Measurements from ENCODE around the gene ZMYND10.
"Not testable (repeated sequence)": the region's sequence is repeated elsewhere in the genome, so short reads cannot be mapped to it uniquely, and the experiment has no call there.

The ZMYND10 gene

DNA sequence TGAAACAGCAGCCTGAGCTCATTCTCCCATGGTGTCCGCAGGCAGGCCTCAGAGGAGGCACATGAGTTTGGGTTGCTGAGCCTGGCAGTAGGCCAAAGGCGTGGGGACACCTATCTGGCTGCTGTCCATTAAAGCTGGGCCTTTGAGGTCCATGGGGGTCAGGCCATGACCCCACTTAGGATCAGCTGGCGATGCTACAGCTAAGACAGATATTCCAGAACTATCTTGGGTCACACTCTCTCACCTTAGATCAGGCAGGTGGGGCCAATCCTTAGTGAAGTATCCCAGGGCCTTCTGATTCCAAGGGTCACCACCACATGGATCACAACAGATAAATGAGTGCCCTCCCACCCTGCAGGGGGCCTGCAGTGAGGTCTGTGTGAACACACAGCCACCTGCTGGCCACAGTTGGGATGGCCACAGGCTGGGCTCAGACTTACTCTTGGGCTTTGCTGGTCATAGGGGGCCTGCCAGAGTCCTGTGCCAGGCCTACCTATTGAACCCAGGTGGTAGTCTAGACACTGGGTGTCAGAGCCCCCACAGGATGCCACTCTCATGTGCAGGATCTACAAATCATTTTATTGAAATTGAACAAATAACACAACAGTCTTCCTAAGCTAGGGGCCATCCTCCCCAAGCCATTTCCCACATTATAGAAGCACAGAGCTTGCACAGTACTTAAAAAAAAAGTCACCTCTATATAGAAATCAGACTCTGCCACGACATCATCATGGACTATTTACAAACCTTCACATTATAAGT lies 21.0 kb downstream of the ZMYND10 start:
- peak; percentile 24 for DNase-seq

DNA sequence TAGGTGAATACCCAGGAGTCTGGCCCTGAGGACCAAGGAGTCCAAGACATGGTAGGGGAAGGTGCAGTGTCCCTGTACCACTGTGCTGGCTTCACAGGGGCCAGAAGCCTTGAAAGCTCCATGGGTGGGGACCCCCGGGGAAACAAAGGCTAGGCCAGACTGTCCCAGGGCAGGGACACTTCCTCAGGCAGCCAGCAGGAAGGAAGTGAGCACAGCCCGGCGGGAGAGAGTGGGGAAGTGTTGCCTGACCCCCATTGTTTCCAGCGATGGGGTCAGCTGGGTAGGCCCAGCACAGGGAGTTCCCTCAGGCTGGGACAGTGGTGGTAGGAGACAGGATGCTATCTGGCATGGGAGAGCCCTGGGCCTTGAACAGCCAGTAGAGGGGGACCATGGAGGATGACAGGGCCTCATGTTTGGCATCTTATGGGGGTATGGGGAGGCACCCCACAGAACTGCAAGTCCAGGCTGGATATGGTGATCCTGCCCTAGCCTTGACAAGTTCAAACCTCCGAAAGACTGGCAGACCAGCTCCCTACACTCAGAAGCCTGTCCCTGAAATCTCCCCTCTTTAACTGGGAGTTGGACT lies 21.8 kb downstream of the ZMYND10 start:
- DNase-seq = no peak

DNA sequence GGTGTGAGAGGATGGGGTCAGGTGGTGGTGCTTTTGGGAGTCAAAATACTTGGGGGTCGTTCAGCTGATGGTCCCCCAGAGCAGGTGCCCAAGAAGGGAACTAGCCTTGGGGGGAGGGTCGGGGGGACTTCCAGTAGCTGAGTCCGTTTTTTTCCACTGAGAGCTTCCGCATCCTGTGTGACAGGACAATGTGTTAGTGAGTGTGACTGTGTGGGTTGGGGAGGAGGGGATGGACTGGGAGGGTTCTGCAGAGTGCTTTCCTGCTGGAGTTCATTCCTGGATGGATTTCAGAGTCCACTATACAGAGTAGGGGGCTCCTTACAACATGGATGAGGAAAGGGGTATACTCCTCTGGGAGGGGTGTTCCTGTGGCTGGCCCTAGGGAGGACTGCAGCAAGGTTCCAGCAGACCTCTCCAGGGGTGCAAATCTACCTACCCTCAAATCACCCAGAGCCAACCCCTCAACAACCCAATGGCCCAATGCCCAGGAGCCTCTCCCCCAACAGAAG lies 22.4 kb downstream of the ZMYND10 start:
- DNase-seq = no peak

DNA sequence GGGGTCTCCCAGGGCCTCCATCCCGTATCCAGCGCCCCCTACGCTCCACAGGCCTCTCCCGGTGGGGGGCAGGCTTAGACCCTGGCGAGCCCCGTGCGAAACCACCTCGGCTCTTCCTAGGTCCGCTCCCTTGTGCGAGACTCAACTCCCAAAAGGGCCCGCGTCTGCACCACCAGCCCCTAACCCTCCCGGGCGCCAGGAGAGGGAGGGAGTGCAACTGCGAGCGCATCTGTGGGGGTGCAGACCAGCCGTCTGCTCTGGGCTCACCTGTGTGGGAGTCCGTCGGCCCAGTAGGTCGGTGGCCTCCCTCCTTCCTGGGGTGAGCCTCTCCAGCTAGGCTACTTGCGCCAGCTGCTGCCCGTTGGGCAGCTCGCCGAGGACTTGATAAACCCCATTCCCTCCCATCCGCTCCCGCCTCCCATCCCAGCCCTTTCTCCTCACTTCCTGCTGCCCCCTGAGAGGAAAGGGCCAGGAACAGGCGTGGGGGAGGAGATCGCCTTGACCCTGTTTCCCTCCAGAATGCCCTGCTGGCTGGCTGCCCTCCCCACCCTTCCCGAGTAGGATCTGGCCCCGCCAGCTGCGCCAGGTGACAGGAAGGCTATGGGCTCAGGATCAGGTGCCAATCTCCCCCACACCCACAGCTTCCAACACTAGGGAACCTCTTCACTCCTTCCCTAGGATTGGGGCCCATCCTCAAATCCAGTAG lies 23.0 kb downstream of the ZMYND10 start, which contains the start of gene HYAL2:
HYAL2 (minus strand) TSS at position 360 of the 706 bp plus-strand sequence. CDS start 2,256 bp downstream, outside the sequence.
- DNase-seq = no peak

DNA sequence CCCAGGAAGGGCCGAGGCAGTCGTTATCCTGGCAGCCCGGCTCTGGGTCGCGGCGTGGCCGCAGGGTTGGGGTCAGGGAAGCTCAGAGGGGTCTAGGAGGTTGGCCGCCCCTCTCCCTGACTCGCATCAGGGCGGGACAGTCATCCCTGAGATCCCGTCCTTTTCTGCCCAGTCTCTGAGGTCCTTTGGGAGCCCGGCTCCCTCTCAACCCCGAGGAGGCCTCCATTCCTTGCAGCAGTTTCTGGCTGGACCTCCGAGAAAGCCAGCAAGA lies 23.5 kb downstream of the ZMYND10 start:
- DNase-seq = no peak

DNA sequence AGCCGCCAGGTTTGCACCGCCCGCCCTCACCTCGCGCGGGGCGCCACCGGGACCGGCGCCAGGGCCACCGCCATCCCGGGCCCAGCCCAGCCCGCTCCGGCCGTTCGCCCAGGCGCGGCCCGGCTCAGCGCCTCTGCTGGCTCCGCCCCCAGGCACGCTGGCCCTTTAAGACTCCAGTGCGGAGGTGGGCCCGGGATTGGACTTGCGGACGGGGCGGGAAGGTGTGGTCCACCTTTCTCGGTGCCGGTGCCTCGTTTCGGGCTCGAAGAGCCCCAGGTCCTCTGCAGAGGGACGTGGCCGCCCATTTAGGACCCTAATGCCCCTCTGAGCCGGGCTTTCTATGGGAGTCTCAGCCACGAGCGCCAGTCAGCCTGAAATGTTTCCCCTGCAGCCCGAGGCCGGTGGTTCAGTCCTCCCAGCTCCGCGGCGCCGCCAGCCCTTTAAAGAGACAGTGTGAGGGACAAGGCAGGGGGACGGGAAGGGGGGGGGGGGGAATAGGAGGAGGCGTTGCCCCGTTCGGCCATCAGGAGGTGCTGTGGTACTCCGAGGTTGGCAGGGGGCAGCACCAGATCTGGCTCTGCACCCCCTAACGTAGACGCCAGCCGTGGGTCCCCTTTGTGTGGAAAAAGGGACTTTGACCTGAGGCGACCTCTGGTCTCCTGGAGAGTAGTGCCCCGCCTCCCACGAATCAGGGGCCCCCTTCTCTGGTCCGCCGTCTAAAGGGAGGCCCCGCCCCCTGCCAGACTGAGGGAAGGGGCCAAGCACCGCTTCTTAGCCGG lies 24.0 kb downstream of the ZMYND10 start:
- peak; percentile 77 for DNase-seq

DNA sequence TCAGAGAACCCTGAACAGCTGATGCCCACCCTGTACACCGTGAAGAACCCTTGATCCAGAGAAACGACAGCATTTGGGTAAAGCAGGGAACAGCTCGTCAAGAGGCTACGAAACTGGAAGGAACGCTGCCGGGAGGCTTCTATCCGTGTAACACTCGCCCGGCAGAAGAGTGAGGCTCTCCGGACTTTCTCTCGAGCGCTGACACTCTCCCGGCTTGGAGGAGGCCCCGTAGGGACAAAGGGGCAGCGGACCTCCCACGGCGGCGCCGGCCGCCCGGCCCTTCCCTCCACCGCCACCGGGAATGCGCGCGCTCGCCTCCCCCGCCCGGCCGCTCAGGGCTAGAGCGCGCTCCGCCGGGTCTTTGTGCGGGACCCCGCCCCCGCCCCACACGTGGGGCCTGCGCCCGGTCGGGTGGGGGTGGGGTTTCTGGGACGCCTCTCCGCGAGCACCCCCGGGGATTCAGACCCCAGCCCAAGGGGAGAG lies 24.6 kb downstream of the ZMYND10 start:
- peak; percentile 62 for DNase-seq

DNA sequence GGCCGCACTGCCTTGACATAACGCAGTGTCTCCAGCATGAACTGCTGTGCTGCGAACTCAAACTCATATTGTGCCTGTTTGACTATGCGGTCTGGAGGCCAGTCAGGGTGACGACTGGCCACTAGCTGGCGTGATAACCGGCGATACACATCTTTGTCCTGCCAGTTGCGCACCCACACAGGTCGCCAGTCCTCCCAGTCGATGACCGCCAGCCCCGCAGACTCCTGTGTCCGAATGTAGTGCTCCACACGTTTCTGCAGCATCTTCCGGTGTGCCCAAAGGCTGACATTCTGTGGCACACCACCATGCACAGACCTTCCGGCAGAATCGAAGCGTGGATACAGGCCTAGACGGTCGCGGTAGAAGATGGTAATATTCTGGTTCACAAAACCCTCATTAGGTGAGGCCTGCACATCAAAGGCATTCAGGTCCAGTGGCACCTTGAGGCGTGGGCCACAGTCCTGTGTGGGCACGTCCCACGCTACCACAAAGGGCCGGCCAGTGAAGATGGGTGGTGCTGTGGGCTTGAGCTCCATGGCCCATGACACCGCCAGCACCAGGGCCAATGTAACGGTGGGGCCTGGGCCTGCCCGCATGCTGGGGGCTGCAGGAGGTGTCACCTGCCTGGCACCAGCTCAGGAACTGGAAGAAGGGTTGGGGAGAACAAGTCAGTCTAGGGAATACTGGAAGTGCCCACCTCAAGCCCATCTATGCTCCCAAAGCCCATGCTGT lies 25.5 kb downstream of the ZMYND10 start:
- no peak for DNase-seq

DNA sequence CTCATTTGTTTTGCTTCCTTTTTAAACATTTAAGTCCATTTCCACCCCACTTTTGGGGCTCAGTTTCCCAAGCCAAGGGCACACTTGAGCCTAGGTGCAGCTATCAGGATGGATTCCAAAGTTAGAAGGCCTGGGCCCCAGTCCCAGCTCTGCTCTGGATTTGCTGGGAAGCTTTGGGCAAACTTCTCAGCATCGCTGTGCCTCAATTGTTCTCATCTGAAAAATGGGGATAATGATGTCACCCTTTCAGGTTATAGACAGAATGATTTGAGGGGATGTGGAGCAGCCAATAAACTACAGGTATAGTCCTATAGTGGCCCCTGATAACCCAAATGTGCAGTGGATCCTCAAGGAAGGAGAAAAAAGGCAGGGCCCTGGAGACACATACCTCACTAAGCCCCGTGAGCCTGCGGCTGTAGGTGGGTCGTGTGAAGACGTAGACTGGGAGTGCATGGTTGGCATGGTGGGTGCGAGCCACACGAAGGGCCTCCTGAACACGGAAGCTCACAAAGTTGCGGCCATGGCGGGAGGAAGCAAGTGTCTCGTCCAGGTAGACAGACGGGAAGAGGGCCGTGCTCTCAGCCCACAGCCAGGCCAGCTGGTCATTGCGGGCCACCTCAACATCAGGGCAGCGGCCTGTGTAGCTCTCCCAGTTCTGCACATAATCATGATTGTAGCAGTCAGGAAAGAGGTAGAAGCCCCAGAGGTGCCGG lies 26.2 kb downstream of the ZMYND10 start:
- no peak for DNase-seq

DNA sequence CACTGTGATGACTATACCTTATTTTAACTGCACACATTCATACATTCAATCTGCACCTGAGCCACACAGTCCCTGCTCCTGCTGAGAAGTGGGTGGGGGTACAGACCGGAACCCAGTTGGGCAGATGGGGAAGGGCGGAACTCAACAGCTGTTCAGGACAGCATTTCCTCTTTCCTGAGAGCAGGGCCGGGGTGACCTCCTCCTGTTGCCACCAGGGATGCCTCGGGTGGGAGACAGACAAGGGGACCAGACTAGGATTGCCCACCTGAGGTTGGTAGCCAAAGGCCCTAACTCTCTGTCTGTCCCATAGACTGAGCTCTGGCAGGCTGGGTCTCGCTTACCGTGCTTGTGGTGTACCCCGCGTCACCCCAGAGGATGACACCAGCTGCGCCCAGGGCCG lies 26.9 kb downstream of the ZMYND10 start:
- no peak for DNase-seq

DNA sequence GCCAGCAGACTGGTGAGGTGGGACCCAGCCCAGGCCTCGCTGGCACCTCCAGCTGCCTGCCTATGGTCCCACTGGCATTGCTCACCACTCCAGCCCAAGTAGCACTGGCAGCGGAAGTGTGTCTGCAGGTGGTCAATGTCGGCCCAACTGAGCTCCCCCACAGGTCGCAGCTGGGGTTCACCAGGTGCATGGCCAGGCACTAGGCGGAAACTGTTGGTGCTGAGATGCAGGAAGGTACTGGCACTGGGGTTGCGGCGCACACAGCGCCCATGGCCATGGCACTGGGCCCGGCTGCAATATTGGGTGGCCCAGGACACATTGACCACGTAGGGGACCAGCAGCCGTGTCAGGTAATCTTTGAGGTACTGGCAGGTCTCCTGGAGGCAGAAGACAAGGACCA lies 27.4 kb downstream of the ZMYND10 start:
- no peak for DNase-seq

DNA sequence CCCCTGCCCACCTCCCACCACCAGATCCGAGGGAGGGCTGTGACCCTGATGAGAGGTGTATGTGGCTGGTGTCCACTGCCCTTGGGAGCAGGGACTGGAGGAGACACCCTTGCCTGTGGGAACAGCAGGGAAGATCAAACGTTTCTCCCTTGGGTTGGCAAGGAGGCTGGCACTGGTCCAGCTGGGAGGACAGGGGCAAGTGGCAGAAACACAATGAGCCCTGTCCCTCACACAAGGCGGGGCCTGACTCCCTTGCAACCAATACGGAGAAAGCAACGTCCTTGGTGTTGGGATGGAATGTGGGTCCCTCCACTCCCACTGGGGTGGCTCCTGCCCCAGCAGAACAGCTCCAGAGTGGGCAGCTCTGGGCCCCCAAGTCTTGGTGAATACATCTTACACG lies 28.2 kb downstream of the ZMYND10 start:
- no peak for DNase-seq

DNA sequence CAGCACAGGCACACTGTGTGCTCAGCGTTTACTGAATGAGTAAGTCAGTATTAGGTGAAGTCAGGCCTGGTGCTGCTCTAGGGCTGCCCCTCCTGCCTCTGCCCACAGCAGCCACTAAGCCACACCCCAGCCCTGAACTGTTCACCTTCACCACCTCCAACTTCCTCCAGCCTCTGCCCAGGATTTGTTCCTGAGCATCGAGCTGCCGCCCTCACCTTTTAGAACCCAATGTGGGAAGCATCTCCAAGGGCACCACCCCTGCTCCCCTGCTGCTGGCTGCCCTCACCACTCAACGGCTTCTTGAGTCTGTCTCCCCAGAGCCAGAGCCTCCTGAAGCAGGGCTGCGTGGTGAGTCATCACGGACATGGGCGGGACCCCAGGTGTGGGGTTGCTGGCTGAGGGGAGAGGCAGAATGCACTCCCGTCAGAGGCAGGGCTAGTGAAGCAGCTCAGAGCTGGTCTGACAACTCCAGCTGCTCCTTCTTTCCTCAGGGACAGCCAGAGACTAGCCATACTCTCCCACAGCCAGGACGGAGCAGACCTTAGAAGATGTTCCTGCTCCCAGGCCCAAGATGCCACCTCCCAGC lies 28.8 kb downstream of the ZMYND10 start:
- no peak for DNase-seq

DNA sequence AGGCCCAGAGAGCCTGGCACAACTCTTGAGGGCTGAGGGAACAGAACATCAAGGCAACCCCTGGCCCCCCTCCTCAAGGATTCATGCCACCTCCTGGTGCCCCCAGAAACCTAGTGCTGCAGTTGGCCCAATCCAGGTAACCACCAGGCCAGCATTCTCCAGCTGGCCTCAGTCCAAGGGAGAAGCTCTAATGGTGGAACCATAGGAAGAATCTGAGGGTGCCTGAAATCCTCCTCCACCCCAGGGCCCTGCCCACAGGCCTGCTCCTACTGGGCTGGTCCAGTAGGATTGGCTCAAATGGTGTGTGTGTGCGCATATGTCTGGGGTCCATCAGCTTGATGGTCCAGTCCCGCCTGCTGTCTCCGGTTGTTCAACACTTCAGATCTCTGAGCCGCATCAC lies 30.7 kb downstream of the ZMYND10 start:
- DNase-seq = no peak

DNA sequence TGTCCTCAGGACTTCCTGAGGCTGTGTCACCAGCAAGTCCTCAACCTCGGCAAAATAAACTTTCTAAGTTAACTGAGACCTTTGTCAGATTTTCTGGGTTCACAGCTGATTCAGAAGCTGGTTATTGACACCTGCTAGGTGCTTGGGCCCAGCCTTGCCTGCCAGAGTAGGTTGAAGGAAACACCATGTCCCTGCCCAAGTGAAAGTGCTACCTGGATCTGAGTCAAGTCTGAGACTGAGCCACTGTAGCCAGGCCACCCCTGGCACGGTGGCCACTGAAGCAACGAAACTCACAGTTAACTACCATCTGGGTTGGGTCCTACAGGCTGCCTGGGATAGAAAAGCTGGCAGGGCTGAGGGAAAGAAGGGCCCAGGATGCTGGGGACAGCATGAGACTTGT lies 31.2 kb downstream of the ZMYND10 start:
- no peak for DNase-seq

DNA sequence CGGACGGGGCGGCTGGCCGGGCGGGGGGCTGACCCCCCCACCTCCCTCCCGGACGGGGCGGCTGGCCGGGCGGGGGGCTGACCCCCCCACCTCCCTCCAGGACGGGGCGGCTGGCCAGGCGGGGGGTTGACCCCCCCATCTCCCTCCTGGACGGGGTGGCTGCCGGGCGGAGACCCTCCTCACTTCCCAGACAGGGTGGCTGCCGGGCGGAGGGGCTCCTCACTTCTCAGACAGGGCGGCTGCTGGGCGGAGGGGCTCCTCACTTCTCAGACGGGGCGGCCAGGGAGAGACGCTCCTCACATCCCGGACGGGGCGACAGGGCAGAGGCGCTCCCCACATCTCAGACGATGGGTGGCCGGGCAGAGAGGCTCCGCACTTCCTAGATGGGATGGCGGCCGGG lies 33.5 kb downstream of the ZMYND10 start:
- DNase-seq = not testable (repeated sequence)

DNA sequence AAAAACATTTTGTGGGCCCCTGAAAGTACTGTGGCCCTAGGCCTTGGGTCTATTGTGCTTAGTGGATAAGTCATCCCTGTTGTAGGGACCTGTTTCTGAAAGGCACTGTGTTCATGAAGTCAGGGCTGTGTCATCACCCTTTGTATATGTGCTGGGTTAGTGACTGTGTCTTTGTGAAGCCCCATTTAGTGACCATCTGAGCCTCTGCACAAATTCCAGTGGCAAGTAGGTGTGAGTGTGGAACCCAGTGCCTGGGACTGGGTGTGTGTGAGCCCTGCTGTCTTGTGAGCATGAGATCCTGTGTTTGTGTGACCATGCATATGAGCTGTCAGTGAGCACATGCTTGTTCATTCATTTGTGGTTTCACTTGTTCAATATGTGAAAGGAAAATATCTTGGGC lies 40.9 kb downstream of the ZMYND10 start:
- no peak for DNase-seq

DNA sequence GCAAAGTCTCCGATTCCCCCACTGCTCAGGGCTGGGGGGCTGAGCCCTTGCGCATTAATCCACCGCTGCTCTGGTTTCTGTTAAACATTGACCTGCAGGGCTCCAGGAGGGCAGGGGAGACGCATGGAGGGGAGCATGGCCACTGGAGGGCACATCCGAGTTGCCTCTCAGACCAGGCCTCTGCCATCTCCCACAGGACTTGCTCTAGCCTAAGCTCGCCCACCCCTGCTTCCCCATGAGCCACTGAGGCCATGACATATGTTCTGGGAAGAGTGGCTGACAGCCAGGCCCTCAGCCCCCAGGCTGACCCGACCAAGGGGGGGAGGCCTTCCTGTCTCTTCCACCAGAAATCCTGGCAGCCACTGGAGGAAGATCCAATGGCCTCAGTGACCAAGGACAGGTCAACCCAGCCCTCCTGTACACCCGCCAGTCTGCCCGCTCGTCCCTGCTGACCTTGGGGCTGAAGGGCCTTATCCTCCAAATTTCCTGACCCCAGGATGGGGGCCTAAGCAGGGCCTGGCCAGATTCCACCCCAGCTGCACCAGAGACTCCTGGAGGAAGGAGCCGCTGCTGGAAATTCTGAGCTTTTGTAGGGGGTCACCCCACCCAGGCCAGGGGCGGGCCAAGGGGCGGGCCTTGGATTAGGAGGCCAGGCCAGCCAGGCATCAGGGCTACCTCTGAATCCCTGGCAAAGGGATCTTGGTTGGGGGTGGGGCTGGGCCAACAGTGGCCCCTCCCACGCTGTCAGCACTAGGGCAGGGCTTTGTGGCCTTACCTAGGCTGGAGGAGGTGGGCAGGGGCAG lies 42.3 kb downstream of the ZMYND10 start, which contains the start of gene HYAL1:
HYAL1 (minus strand) TSS at position 562 of the 803 bp plus-strand sequence. CDS start 618 bp downstream, outside the sequence.
- no peak for DNase-seq

DNA sequence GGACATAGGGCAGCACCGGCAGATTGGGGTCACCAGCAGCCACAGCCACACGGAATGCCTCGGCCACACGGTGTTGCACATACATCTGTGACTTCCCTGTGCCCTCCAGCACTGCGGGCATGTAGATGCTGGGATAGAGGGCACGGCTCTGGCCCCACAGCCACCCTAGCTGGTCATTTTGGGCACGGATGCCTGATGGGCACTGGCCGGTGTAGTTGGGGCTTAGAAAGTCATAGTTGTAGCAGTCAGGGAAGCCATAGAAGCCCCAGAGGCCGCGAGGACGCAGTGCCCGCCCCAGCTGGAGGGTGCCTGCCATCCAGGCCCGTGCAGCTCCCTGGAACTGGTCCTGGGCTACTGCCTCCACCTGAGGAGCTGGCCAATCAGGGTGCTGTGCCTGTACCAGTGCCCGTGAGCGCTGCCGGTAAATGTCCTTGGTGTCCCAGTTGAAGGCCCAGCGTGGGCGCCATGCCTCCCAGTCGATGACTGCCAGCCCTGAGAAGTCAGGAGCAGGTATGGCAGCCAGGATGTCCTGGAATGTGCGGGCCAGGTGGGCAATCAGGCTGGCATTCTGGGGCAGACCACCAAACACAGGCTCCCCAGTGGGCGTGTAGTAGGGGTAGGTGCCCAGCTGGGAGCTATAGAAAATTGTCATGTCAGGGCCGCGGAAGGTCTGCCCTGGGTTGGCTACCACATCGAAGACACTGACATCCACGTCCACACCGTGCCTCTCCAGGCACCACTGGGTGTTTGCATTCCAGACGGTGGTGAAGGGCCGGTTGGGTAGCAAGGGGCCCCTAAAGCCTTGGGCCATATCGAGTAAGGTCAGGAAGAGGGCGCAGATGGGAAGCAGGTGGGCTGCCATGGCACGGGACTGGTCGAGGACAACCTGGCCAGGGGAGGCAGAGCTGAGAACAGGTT lies 43.2 kb downstream of the ZMYND10 start:
- no peak for DNase-seq
